Measurements from ENCODE around the gene EFCAB9. TPM values are rescaled to one million over a fixed set of nuclear protein-coding genes. Genes with fewer than 3 reads are reported as not detected.
A peak's percentile ranks its signal among the peaks of the same experiment; 100 is the strongest.
"Not testable (repeated sequence)": the region's sequence is repeated elsewhere in the genome, so short reads cannot be mapped to it uniquely, and the experiment has no call there.

EFCAB9 gene
- total RNA-seq, 1 donor from 2014 or later, result not detected

DNA sequence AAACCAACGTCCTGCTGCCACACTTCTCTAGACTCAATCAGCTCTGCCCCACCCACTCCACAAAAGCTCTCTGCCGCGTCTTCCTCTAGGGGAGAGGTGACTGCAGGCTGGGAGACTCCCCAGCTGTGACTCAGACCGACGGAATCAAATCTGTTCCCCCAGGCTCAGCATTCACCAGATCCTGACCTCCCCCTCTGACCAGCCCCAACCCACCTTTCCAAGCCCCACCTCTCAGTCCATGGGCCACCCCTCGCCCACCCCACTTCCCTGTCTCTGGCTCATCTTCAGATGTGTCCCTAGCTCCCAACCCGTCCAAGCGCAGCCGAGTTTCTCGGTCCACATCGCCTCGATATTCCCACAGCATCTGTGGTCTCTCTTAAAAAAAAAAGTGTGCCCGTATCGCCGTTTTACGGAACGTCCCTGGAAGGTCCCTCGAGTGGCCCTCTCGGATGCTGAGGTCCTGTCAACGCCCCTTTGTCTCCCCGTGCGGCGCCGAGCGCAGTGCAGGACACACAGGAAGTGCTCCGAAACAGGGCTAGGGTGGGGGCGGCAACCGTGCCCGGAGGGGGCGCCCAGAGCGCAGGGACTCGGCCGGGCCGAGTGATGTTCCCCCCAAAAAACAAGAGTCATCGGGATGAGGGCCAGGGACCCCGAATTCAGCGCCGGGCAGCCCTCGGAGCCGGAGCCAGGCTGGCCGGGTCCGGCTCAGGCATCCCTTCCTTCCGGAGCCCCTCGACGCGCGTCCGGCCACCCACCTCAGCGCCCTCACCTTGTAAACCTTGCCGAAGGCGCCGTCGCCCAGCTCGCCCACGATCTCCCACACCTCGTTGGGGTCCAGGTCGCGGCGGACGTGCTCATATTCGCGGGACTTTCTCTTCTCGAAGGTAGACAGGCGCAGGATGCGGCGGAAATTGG, 6.6 kb upstream of the EFCAB9 start:
- ATAC-seq (peak; percentile 2), DNase-seq (ENCODE audit: low spot score) (peak; percentile 62)

DNA sequence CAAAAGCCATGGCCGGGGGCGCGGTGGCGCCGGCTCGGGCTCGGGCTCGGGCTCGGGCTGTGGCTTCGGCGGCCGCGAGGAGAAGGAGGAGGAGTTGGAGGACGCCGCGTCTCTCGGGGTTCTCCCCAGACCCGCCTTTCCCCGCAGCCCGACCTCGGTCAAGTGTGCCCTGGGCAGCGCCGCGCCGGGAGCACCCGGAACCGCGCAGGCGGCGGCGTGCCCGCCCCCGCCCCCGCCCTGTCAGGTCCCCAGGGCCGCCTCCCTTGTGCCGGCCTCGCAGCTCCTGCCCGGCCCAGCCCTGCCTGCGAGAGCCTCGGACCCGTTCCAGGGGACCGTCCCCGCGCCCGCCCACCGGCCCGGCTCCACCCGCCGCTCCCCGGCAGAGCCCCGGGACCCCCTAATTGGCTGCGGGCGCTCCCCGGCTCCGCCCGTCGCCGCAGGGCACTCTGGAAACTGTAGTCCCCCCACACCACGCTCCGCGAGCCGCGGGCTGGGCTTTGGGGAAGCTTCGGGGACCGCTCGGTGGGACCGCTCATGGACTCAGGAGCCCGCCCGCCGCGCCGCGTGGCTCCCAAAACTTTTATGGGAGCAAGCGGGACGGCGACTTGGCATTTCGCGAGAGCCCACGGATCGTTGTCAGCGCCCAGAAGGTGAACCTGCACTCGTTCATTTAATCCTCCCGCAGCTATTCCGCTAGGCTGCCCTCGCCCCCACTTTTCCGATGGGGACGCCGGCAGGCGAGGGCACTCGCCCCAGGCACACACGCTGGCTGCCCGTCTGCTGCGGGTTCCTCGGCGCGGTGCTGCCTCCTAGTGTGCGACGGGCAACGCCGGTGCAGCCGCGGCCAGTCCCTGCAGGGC, 5.7 kb upstream of the EFCAB9 start, which contains the start of gene STK10:
STK10 (minus strand) TSS at position 192 of the 860 bp plus-strand sequence; CDS start at position 10, 182 bp downstream.
- peak; percentile 97 for DNase-seq (ENCODE audit: low spot score)
- ATAC-seq, result peak; percentile 92

DNA sequence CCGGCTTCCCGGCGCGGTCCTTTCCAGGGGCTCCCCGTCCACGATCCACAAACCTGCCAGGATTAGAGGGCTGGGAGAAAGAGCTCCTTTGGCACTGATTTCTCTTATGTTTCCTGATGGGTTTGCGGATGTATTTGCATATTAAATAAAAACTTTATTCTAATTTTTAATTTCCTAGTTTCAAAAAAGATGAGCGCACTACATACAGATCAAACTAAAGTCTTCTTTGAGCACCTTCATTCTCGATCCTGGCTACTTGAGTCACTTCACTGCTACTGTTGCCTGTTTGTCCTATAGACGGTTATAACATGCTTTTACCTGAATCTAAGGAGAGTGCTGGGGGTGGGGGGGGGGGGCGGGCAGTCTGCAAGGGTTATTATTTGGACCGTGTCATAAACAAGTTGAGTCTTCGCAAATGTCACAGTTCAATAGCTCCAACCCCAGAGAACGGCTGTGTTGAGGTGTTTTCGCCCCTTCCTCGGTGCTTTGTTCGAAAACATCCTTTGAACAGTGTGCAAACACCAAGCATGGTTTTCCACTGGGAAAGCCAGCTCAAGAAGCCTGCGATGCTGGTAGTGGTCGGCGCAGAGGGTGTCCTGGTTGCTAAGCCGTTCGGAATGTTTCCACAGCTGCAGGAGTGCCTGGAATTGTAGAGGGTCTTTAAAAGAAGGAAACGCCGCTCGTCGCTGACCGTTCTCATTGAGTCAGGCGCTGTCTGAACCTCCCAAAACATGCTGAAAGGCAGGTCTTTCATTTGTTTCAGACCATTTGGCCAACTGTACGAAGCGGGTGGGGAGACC, 4.9 kb upstream of the EFCAB9 start:
- DNase-seq (ENCODE audit: low spot score), result peak; percentile 42
- no peak for ATAC-seq

DNA sequence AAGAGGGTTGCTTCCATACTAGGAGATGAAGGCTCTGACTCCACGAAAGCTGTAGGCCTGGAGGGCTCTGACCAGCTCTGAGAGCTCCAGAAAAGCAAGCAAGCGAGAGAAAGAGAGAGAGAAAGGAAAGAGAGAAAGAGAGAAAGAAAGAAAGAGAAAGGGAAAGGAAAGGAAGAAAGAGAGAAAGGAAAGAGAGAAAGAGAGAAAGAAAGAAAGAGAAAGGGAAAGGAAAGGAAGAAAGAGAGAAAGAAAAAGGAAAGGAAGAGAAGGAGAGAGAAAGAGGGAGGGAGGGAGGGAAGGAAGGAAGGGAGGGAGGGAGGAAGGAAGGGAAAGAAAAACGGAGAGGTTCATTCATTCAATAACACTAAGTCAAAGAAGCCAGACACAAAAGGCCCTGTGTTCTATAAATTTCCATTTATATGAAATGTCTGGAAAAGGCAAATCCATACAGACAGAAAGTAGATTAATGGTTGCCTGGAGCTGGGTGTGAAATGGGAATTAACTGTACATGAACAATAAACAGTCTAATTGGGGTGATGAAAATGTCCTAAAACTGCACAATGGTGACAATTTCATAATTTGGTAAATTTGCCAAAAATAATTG, 4.2 kb upstream of the EFCAB9 start:
- DNase-seq (ENCODE audit: low spot score), result no peak
- ATAC-seq, result no peak

DNA sequence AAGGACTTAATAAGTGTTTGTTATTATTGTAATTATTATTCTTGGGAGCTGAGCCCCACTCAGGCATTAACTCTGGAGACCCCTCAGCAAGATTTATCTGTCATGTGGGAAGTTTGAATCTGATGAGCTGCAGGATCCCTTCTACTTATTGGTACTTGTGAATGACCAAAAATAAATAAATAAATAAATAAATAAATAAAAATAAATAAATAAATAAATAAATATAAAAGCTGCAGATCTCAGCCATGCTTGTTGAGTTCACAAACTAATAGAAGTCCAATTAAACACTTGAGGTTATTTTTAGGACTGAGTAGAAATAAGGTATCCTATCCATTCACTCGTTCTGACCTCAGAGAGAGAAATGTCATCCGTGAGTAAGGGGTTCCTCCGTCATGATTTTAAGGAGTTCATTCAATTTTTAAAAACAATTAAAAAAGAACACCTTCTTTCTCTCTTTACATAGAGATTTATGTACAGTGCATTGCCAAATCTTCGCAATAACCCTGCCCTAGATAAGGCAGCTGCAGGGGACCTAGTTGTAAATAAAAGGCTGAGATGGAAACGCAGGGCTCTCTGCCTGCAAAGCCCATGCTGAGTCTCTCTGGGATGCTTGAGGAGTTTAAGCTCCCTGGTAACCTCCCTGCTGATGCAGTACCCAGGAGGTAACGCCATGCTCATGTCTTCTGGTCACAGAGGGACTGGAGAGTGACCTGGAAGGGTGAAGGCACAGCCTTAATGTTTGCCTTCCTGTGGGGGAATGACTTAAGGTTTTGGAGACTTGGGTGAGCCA, 1.2 kb downstream of the EFCAB9 start:
- DNase-seq (ENCODE audit: low spot score), result no peak
- ATAC-seq, result no peak

DNA sequence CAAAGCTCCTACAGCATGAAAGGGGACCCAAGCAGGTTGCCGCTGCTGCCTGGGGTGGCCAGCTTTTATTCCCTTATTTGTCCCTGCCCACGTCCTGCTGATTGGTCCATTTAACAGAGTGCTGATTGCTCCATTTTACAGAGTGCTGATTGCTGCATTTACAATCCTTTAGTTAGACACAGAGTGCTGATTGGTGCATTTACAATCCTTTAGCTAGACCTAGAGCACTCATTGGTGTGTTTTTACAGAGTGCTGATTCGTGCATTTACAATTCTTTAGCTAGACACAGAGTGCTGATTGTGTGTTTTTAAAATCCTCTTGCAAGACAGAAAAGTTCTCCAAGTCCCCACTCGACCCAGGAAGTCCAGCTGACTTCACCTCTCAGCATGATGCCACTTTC, 3.8 kb downstream of the EFCAB9 start:
- DNase-seq (ENCODE audit: low spot score); ATAC-seq: not testable (repeated sequence)

DNA sequence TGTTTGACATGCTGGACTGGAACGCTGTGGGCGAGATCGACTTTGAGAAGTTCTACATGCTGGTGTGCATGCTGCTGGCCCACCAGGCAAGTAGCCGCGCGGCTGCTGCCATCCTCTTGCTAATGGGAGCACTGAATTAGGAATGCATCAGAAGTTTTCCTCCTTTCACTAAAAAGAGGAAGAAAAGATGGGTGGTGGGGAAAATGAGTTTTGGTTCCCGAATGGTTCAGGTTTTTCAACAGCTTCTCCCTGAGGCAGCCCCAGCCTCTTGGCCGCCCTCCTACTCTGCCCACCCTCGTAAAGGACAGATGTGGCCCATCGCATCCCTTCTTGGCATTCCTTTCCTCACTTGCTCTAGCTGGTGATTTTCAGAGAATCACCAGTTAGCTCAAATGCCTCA, 5.5 kb downstream of the EFCAB9 start:
- no peak for ATAC-seq

DNA sequence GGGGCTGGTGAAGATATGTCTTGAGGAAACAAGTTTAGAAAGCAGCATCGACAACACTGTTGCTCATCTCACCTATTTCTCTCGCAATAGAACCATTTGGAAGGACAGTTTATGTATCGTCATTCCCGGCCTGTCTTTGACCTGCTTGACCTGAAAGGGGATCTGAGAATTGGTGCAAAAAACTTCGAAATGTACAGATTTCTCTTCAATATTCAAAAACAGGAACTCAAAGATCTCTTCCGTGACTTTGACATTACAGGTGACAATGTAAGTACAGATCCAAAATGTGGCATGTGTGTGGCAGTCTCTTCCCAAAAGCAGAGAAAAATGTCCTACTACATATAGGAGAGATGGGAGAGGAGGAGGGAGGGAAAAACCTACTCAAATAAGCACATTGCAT, 6.5 kb downstream of the EFCAB9 start:
- no peak for ATAC-seq

More for the DNA sequence above, 5.5 kb downstream of the EFCAB9 start:
- no peak for DNase-seq (ENCODE audit: low spot score)

DNA sequence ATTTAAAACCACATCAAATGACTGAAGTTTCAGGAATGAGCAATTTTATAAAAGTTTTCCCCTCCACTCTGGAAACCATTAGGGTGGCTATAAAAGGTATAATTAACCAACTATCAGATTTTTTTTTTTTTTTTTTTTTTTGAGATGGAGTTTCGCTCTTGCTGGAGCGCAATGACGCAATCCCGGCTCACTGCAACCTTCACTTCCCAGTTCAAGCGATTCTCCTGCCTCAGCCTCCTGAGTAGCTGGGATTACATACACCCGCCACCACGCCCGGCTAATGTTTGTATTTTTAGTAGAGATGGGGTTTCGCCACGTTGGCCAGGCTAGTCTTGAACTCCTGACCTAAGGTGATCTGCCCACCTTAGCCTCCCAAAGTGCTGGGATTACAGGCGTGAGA, 12.0 kb downstream of the EFCAB9 start:
- not testable (repeated sequence) for ATAC-seq; DNase-seq (ENCODE audit: low spot score)

More for the DNA sequence above, 6.5 kb downstream of the EFCAB9 start:
- DNase-seq (ENCODE audit: low spot score), result no peak

DNA sequence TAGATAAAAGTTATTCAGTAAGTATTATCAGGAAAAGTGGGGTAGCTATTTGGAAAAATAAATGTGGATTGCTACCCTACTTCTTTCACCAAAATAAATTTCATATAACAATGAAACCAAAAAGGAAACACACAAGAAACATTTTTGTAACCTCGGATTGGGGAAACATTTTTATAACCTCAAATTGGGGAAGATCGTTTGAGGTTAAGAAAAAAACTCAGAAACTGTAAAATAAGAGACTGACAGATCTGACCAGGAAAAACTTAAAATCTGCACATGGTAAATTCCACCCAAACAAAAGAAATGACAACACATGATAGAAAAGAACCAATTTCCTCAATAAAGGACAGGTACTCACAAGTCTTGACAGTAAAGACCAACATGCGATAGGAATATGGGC, 13.5 kb downstream of the EFCAB9 start:
- ATAC-seq (no peak), DNase-seq (ENCODE audit: low spot score) (no peak)

DNA sequence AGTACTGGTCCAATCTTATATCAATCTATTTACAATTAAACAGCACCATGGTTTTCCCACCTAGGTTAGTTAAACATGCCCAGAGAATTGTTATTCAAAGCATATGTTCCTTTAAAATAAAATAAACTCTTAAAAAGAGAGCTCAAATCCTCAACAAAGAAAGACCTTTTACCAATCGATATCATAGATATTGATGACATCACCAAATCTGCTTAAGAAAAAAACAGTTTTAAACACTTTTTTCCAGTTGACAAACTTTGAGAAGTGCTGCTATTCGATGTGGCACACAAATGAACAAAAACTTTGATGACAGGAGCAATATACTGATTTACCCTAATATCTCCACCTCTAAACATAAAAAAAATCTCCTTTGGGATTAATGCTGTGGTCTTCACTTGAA, 15.7 kb downstream of the EFCAB9 start:
- DNase-seq (ENCODE audit: low spot score), result no peak
- ATAC-seq, result no peak

DNA sequence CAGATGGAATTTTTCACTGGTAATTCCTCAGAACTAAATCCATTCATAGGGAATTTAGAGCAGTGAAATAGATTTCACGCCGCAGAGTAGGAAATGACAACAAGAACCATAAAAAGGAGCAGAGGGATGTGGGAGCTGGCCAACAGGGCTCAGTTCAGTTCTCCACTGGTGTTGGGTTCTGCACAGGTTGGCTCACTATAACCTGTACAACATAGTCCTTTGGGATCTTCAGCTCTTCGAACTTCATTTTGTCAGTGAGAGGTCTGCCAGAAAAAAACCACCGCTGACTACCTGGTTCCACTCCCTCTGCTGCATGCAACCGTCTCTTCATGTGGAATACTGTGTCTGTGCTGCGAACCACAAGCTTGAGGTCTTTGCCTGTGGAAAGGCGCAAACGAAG, 17.7 kb downstream of the EFCAB9 start:
- DNase-seq (ENCODE audit: low spot score) (no peak), ATAC-seq (no peak)

DNA sequence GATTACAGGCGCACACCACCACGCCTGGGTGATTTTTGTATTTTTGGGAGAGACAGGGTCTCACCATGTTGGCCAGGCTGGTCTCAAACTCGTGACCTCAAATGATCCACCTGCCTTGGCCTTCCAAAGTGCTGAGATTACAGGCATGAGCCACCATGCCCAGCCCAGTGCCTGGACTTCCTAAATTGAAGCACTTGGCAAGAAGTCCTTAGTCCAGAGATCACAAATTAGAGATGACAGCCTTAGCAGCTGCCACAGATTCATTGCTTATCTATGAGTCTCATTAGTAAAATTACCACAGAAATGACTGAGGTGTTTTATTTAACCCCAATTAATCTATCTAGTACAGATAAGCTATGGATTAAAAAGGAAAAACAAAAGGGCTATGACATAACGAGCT, 19.2 kb downstream of the EFCAB9 start:
- ATAC-seq (no peak), DNase-seq (ENCODE audit: low spot score) (no peak)

DNA sequence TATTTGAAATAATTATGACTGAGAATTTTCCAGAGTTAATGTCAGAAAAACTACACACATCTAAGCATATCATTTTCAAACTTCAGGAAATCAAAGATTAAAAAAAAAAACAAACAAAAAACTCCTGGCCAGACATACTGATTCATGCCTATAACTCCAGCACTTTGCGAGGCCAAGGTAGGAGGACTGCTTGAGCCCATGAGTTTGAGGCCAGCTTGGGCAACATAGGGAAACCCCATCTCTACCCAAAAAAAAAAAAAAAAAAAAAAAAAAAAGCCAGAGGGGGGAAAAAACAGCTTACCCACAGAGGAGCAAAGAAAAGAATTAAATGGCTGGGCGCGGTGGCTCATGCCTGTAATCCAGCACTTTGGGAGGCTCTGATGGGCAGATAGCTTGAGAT, 22.4 kb downstream of the EFCAB9 start:
- DNase-seq (ENCODE audit: low spot score) (no peak), ATAC-seq (no peak)

DNA sequence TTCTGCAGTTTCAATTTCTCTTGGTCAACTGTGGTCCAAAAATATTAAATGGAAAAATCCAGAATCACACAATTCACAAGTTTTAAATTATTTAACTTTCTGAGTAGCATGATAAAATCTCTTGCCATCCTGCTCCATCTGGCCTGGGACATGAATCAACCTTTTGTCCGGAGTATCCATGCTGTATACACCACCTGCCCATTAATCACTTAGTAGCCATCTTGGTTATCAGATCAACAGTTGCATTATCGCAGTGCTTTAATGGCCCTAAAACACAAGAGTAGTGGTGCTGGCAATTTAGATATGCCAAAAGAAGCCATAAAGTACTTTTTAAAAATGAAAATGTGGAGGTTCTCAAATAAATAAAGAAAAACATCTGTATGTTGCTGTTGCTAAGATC, 25.3 kb downstream of the EFCAB9 start:
- no peak for ATAC-seq
- no peak for DNase-seq (ENCODE audit: low spot score)

DNA sequence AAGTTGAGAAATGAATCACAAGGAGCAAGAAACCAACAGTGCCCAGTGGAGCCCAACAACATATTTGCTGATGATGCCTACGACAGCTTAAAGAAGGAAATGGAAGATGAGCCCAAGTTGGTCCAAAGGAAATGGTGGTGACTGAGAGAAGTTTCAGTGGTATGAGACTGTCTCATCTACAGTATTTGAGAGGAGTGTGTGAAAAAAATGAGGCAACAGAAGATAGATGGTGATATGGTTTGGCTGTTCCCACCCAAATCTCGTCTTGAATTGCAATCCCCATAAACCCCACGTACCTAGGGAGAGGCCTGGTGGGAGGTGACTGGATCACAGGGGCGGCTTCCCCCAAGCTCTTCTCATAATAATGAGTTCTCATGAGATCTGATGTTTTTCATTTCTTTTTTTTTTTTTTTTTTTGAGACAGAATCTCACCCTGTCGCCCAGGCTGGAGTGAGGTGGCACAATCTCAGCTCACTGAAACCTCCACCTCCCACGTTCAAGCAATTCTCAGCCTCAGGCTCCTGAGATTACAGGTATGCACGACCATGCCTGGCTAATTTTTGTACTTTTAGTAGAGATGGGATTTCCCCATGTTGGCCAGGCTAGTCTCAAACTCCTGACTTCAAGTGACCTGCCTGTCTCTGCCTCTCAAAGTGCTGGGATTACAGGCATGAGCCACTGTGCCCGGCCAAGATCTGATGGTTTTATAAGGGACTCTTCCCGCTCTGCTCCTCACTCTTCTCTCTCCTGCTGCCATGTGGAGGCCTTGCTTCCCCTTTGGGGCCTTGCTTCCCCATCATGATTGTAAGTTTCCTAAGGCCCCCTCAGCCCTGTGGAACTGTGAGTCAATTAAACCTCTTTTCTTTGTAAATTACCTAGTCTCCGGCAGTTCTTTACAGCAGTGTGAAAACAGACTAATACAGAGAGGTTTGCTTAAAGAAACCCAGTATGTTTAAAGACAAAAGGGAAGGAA, 30.2 kb downstream of the EFCAB9 start:
- ATAC-seq, result no peak
- no peak for DNase-seq (ENCODE audit: low spot score)

DNA sequence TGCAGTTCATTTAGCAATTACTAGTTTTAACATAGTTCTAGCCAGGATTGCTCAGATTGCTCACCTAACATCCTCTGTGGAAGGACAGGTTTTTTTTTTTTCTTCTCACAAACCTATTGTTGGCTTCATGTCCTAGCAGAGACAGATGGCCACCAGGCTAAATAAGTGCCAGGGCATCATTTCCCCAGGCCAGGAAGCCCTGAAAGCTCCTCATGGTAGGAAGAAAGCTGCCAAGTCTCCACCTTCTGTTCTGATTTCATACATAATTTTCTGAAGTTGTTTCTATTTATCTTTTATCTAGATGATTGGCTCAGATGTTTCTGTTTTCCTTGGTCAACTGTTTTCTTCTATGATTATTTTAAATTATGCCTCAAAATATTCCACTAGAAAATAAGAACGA, 31.0 kb downstream of the EFCAB9 start:
- ATAC-seq (no peak), DNase-seq (ENCODE audit: low spot score) (no peak)

DNA sequence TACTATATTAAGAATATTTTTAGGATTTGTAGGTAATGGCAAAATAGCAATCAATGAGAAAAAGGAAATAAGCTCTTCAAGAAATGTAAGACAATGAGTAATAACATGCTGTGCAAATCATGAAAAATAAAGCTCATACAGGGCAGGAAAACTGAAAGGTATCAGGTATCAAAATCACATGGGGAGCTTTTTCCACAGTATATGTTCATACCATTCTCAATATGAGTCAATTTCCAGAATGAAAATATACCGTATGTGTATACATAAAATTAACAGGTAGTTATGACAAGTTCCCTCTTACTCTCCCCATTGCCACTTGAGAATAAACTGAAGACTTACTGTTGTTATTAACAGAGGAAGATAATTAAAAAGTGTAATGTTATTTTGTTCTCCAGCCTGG, 35.9 kb downstream of the EFCAB9 start:
- ATAC-seq, result no peak
- DNase-seq (ENCODE audit: low spot score), result no peak
